Retinal pigment epithelial cell (primary cell): ENCODE results near the gene KRTAP10-6.
"Not testable (repeated sequence)": the region's sequence is repeated elsewhere in the genome, so short reads cannot be mapped to it uniquely, and the experiment has no call there.

Experiments used
- DNase-seq: peaks from one replicate; pipeline ENCODE4 v3.0.0-alpha.2; 2010; ENCODE audit warnings: low read depth
- H3K4me3 ChIP-seq: 2 replicates; pipeline ENCODE4 v1.5.1; 2011; ENCODE audit warnings: mild to moderate bottlenecking, low read length, control low read depth, moderate library complexity
- CTCF ChIP-seq: conservative IDR thresholded peaks from 2 replicates; pipeline ENCODE4 v1.5.1; 2011; ENCODE audit warnings: low read depth, low read length, control low read depth, inconsistent platforms

KRTAP10-6 gene

GRCh38 chr21:44579056-44579832 is 13.1 kb downstream of the KRTAP10-6 start:
- DNase-seq = no peak
- no peak overlapping the region for H3K4me3 ChIP-seq
- no peak for TF ChIP-seq CTCF

GRCh38 chr21:44578371-44579055 is 13.8 kb downstream of the KRTAP10-6 start:
- H3K4me3 ChIP-seq = no peak overlapping the region
- DNase-seq = no peak
- no peak for TF ChIP-seq CTCF

GRCh38 chr21:44576025-44576420 is 16.3 kb downstream of the KRTAP10-6 start:
- DNase-seq = no peak
- TF ChIP-seq CTCF = no peak
- no peak overlapping the region for H3K4me3 ChIP-seq

- H3K4me3 ChIP-seq = no peak overlapping the region
- no peak for DNase-seq
- TF ChIP-seq CTCF = no peak
Observed at GRCh38 chr21:44575307-44576024, 16.8 kb downstream of the KRTAP10-6 start.

- DNase-seq = no peak
Observed at GRCh38 chr21:44574457-44575306, 17.6 kb downstream of the KRTAP10-6 start.

GRCh38 chr21:44573630-44574456 is 18.5 kb downstream of the KRTAP10-6 start, which contains the start of gene KRTAP10-4:
Gene KRTAP10-4, plus strand, starts transcription at chr21:44573729. Its CDS starts 30 bp downstream, at chr21:44573759.
- DNase-seq, H3K4me3 ChIP-seq: not testable (repeated sequence)

More at GRCh38 chr21:44574457-44575306, 17.6 kb downstream of the KRTAP10-6 start:
- no peak for TF ChIP-seq CTCF
- no peak overlapping the region for H3K4me3 ChIP-seq
